ENCODE results near the gene FBXW9.
"Not testable (repeated sequence)": the region's sequence is repeated elsewhere in the genome, so short reads cannot be mapped to it uniquely, and the experiment has no call there.

FBXW9 gene

GRCh38 chr19:12681074-12681987 is 15.1 kb downstream of the FBXW9 start, which contains the start of gene DHPS:
TSS of gene DHPS (minus strand) at chr19:12681880. CDS start at chr19:12681766, 114 bp downstream.
- peak; percentile 83 to 86 for DNase-seq (ENCODE audit: low read depth in 2 of 2)

DNA sequence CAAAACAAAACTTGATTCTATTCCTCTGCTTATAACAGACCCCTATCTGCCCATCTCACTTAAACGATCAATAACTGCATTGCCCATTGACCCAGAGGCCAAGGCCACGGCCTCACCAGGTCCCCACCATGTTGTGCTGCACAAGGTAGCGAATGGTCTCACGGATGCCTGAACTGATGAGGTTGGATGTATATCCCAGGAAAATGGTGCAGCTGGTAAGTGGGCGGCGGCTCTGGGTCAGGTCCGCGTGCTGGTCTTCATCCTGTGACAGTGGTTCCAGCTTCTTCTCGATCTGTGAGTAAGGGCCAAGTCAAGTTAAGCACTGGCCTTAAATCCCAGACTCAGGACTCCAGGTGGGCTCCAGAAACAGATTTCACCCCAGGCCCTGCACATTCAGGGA is 16.4 kb downstream of the FBXW9 start:
- no peak for DNase-seq (ENCODE audit: low read depth in 2 of 2)

DNA sequence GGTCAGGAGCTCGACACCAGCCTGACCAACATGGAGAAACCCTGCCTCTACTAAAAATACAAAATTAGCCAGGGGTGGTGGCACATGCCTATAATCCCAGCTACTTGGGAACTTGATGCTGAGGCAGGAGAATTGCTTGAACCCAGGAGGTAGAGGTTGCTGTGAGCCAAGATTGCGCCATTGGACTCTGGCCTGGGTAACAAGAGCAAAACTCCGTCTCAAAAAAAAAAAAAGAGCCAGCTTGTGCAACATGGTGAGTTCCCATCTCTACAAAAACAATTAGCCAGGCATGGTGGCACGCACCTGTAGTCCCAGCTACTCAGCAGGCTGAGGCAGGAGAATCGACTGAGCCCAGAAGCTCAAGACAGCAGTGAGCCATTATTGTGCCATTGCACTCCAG is 18.4 kb downstream of the FBXW9 start:
- not testable (repeated sequence) for DNase-seq (ENCODE audit: low read depth in 2 of 2)

- DNase-seq (ENCODE audit: low read depth in 2 of 2): no peak
Observed at GRCh38 chr19:12676928-12677327, 19.5 kb downstream of the FBXW9 start.

- DNase-seq (ENCODE audit: low read depth in 2 of 2): peak; percentile 76 to 79
Observed at GRCh38 chr19:12676384-12676792, 20.0 kb downstream of the FBXW9 start.

DNA sequence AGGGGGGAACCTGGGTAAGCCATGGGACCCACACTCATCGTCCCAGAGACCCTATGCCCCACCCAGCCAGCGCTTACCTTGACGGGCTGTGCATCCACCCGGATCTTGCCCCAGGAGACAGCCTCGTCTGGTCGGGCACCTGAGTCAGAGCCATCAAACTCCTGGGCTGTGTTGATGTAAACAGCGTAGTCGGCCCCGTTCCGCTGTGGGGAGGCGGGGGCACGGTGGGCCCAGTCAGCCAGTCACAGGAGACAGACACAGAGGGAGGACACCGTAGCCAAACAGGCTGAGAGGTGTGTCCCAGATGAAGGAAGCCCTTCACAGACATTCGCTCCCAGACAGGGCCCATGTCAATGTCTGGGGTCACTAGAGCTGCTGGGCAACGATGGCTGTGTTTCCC is 20.5 kb downstream of the FBXW9 start:
- DNase-seq (ENCODE audit: low read depth in 2 of 2): no peak

DNA sequence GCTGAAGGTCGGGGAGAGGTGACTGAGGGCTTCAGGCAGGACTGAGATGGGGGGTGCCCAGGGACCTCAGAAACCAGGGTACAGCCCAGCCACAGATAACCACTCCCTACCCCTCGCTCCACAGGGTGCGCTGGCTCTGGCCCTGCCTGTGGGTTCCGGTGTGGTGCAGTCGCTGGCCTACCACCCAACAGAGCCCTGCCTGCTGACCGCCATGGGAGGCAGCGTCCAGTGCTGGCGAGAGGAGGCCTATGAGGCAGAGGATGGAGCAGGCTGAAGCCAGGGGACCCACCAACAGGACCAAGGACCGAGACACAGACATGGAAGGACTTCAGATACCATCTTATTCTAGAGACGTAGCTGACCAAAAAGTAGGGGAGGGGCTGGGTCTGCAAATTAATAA is 21.0 kb downstream of the FBXW9 start:
- DNase-seq (ENCODE audit: low read depth in 2 of 2): no peak

GRCh38 chr19:12672744-12673143 is 23.7 kb downstream of the FBXW9 start:
- no peak for DNase-seq (ENCODE audit: low read depth in 2 of 2)

DNA sequence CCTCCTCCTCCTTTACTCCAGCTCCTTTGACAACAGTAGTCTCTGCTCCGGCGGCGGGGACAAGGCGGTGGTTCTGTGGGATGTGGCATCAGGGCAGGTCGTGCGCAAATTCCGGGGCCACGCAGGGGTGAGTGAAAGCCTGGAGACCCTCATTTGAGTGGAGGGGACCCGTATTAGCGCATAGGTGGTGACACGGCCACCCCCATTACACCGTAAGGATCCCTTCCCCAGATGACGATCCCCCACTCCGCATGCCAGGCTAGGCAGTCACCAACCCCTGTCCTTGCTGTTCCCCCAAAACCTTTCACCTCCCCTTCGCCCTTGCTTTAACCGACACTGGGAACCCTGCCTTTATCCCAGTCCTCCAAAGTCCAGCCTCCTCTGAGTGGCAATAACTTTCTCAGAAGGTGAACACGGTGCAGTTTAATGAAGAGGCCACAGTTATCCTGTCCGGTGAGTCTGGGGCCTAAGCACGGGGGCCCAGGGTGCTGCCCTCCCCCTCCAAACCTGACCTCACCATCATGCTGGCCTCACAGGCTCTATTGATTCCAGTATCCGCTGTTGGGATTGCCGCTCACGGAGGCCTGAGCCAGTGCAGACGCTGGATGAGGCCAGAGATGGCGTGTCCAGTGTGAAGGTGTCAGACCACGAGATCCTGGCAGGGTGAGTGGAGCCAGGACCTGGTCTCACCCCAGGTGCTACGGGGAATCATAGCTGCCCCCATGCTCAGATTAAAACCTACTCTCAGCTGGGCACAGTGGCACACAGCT is 26.1 kb downstream of the FBXW9 start:
- no peak for DNase-seq (ENCODE audit: low read depth in 2 of 2)

DNA sequence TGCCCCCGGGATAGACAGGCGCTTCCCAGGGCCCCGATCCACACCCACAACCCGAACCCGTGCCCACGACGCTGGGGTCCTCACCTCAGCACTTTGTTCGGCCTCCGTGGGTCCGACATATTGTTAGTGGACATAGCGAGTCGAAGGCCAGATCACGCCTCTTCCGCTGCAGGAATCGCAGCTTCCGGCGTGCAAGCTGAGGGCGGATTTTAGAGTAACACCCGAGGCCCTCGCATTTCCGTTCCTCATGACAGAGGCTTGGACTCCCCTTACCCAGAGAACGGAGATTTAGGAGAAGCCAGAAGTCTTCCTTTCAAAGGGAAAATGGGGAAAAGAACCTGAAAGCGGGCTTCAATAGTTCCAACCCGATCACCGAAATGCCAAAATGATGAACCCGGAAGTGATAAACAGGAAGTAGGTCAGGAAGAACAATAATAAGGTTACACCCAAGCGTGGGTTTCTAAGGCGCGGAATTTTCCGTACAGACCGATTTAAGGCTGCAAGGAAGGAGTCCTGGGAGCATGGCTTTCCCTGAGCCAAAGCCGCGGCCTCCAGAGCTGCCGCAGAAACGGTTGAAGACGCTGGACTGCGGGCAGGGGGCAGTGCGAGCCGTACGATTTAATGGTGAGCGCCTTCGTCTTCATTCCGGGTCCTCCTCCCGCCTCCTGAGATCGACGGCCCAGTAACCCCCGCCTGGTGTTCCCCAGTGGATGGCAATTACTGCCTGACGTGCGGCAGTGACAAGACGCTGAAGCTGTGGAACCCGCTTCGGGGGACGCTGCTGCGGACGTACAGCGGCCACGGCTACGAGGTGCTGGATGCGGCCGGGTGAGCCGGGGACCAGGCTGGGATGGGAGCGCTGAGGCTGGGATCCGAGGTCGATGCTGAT is 26.9 kb downstream of the FBXW9 start:
- DNase-seq (ENCODE audit: low read depth in 2 of 2): peak in 1 of 2 donors; percentile 56

GRCh38 chr19:12668932-12669269 is 27.5 kb downstream of the FBXW9 start:
- DNase-seq (ENCODE audit: low read depth in 2 of 2): peak in 1 of 2 donors; percentile 53

GRCh38 chr19:12668346-12668745 is 28.1 kb downstream of the FBXW9 start:
- DNase-seq (ENCODE audit: low read depth in 2 of 2): no peak

DNA sequence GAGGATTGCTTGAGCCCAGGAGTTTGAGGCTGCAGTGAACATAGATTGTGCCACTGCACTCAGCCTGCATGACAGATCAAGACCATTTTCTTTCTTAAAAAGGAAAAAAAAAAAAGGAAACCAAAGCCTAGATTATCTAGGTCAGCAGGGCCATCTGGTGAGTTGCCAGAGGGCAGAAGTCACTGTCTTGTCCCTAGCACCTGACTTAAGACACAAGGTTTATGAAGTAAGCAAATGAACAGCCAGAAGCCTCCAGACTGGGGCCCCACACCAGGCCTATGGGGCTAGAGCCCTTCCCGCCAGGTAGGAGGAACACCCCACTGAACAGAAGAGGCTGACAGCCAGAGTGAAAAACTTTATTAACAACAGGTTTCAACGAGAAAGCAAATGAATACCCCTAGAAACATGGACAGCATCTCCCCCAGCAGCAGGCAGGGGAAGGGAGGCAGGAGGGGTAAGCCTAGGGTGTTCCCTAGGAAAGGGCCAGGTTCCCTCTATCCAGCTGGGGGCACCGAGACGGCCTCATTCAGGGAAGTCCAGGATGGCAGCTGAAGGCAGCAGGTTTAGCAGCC is 28.6 kb downstream of the FBXW9 start:
- DNase-seq (ENCODE audit: low read depth in 2 of 2): no peak

GRCh38 chr19:12666265-12667048 is 30.0 kb downstream of the FBXW9 start, which contains the start of the genes MAN2B1 and WDR83:
TSS of gene MAN2B1 (minus strand) at chr19:12666742. CDS start at chr19:12666701, 41 bp downstream.
TSS of gene WDR83 (plus strand) at chr19:12666807. CDS start at chr19:12669791, 2,984 bp downstream.
- DNase-seq (ENCODE audit: low read depth in 2 of 2): peak; percentile 73 to 79

- DNase-seq (ENCODE audit: low read depth in 2 of 2): no peak
Observed at GRCh38 chr19:12665671-12666264, 30.7 kb downstream of the FBXW9 start.

- no peak for DNase-seq (ENCODE audit: low read depth in 2 of 2)
Observed at GRCh38 chr19:12665281-12665573, 31.2 kb downstream of the FBXW9 start.

DNA sequence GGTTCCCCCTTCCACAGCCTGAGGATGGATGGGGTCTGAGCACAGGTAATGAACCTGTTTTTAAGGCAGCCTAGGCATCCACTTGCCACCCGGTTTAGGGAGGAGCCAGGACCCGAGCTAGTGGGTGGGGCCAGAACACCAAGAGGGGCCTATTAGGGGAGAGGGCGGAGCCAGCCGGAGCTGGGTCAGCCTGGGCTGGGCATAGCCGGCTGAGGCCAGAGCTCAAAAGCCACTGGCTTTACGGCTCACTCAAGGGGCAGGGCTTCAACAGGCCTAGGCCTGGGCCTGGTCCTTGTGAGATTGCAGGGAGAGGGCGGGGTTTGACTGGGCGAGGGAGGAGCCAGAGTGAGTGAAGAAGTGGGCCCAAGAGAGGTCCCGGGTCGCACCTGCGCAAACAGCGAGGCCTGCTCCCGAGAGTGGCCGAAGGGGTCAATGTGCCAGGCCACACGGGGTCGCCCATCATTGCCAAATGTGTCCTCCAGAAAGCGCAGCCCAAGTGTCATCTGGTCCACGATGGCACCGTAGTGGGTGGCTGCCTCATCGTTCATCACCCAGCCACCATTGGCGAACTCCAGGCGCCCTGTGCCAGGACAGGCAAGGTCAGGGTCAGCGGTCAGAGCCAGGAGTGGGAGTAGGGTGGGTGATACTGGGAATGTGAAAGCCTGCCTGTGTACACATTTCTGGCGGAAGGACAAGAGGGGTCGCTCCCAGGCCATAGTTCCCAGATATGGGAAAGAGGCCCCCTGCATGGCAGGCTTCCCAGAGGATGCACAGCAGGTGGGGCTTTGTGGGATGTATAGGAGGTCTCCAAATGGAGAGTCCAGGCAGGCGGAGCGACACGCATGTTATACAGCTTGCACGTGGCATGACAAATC is 31.8 kb downstream of the FBXW9 start:
- DNase-seq (ENCODE audit: low read depth in 2 of 2): no peak

GRCh38 chr19:12660980-12661379 is 35.5 kb downstream of the FBXW9 start:
- DNase-seq (ENCODE audit: low read depth in 2 of 2): no peak

- DNase-seq (ENCODE audit: low read depth in 2 of 2): no peak
Observed at GRCh38 chr19:12657966-12658365, 38.5 kb downstream of the FBXW9 start.
